Body of pancreas (tissue), 4 donors: Measurements from ENCODE around the gene EFCAB13. TPM values are rescaled to one million over a fixed set of nuclear protein-coding genes. Genes with fewer than 3 reads are reported as not detected.
"Not testable (repeated sequence)": the region's sequence is repeated elsewhere in the genome, so short reads cannot be mapped to it uniquely, and the experiment has no call there.

Experiments
- ATAC-seq: fragments of 150-250 bp; one replicate; pipeline ENCODE4 v1.9.1; 2016
- DNase-seq, 4 donors: peaks; one replicate each; pipeline ENCODE4 v3.0.0-alpha.2; 2019
- H3K27ac ChIP-seq, 4 donors: fragments of 200-600 bp; sonication (generic); 1 replicate in 3 of 4; 2 replicates in 1 of 4; pipeline versions ENCODE4 v1.5.1 to v1.6.1; 2016 to 2019; ENCODE audit warnings: mild to moderate bottlenecking in 1 of 4, mixed read lengths in 1 of 4, moderate library complexity in 1 of 4
- H3K27me3 ChIP-seq, 2 donors: fragments of 200-600 bp; sonication (generic); one replicate each; pipeline ENCODE4 v1.6.0; 2016; ENCODE audit warnings: mild to moderate bottlenecking in 1 of 2
- H3K36me3 ChIP-seq, 2 donors: fragments of 200-600 bp; sonication (generic); replicated peaks in 1 of 2; 2 replicates each; pipeline ENCODE4 v1.5.1; 2016; ENCODE audit warnings: low read depth in 2 of 2; ENCODE audit not compliant: insufficient read depth in 1 of 2
- H3K4me1 ChIP-seq: fragments of 200-600 bp; sonication (generic); one replicate; pipeline ENCODE4 v1.6.0; 2016
- H3K4me3 ChIP-seq, 2 donors: fragments of 200-600 bp; sonication (generic); 1 replicate in 1 of 2; 2 replicates in 1 of 2; pipeline ENCODE4 v1.5.1; 2016 to 2019
- H3K9me3 ChIP-seq, 3 donors: fragments of 200-600 bp; sonication (generic); 1 replicate in 2 of 3; 2 replicates in 1 of 3; pipeline ENCODE4 v1.5.1; 2016
- POLR2A ChIP-seq, 3 donors: fragments of 450-650 bp; IDR thresholded peaks; one replicate each; pipeline ENCODE4 v1.6.1; 2016; ENCODE audit warnings: antibody characterized with exemption in 3 of 3, mild to moderate bottlenecking in 2 of 3
- WGBS, 2 donors: methylation state at CpG; one replicate each; pipeline ENCODE4 v1.1.5; 2017; 5-methylcytosine and 5-hydroxymethylcytosine counted together
- intact Hi-C: fragments of 100-400 bp; cut with DNase I; formaldehyde crosslinking; loops from one replicate; pipeline ENCODE4 v1.15.1; 2023
- total RNA-seq, 2 donors: library from RNA; depleted of rRNA; stranded (reverse); fragments of >200 nt; gene quantifications; one replicate each; pipeline ENCODE4 v1.1.0, GENCODE V29; 2016
- TF ChIP-seq, protein P1 (sequence below), 7 experiments: fragments of 450-650 bp in 4 of 7; fragments of 200-600 bp in 3 of 7; sonication (generic) in 3 of 7; IDR thresholded peaks; one replicate each; pipeline ENCODE4 v1.5.1; 2016 to 2019; ENCODE audit warnings: antibody characterized with exemption in 7 of 7

EFCAB13 gene
- total RNA-seq, 2 donors from 2014 or later = 2.6 to 10.6 TPM

DNA sequence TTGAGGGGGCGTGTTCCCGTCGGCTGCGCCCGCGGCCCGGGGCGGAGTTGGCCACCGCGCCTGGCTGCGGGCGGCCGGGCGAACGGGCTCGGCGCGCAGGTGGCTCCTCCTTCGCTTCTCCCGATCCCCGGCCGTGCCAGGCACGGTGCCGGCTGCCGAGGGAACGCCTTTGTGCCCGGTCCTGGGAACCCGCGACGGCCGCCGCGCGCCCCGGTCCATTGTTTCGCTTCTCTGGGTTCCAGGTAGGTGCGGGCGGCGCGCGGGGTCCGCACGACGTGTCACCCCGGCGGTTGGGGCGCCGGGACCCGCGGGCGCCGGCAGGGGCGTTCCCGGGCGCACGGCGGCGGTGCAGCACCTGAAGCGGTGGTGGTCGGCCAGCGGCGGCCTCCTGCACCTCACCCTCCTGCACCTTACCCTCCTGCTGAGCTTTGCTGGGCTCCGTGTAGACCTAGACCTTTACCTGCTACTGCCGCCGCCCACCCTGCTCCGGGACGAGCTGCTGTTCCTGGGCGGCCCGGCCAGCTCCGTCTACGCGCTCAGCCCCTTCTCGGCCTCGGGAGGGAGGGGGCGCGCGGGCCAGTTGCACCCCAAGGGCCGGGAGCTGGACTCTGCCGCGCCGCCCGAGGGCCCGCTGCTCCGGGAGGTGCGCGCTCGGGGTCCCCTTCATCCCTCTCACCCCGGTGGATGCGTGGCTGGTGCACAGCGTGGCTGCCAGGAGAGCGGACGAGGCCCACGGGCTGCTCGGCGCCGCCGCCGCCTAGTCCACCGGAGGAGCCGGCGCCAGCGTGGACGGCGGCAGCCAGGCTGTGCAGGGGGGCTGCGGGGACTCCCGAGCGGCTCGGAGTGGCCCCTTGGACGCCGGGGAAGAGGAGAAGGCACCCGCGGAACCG lies 99.9 kb downstream of the EFCAB13 start:
- TF ChIP-seq, protein P1, sequence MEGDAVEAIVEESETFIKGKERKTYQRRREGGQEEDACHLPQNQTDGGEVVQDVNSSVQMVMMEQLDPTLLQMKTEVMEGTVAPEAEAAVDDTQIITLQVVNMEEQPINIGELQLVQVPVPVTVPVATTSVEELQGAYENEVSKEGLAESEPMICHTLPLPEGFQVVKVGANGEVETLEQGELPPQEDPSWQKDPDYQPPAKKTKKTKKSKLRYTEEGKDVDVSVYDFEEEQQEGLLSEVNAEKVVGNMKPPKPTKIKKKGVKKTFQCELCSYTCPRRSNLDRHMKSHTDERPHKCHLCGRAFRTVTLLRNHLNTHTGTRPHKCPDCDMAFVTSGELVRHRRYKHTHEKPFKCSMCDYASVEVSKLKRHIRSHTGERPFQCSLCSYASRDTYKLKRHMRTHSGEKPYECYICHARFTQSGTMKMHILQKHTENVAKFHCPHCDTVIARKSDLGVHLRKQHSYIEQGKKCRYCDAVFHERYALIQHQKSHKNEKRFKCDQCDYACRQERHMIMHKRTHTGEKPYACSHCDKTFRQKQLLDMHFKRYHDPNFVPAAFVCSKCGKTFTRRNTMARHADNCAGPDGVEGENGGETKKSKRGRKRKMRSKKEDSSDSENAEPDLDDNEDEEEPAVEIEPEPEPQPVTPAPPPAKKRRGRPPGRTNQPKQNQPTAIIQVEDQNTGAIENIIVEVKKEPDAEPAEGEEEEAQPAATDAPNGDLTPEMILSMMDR (IDR thresholded peaks at IDR 0.05) = peak in 1 of 7 experiments; percentile 1
- no peak for TF ChIP-seq POLR2A (IDR thresholded peaks at IDR 0.05)
- 3 to 5% methylated on average over 34 to 86 of the region's 113 CpGs for WGBS, 2 donors
- Histone ChIP-seq H3K4me3 (peak overlapping the region in 1 of 2 donors; percentile 13), H3K27me3 (no peaks in the 10 kb centered on the region), H3K36me3 (no peaks in the 10 kb centered on the region), H3K4me1 (peaks cover 19% of the 10 kb centered on the region), H3K27ac (no peak overlapping the region), H3K9me3 (no peaks in the 10 kb centered on the region)
- DNase-seq (peak; percentile 28 to 57 (median 34)), ATAC-seq (peak; percentile 86)
- intact Hi-C loops = no loop called here

DNA sequence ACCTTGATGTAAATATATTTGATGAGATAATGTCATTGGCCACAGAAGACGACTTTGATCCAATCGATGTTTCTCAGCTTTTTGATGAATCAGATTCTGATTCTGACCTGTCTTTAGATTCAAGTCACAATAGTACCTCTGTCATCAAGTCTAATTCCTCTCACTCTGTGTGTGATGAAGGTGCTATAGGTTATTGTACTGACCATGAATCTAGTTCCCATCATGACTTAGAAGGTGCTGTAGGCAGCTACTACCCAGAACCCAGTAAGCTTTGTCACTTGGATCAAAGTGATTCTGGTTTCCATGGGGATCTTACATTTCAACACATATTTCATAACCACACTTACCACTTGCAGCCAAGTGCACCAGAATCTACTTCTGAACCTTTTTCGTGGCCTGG lies 101.5 kb downstream of the EFCAB13 start:
- intact Hi-C loops, DNase-seq, ATAC-seq, H3K27me3 ChIP-seq, H3K36me3 ChIP-seq, H3K4me3 ChIP-seq, H3K9me3 ChIP-seq, H3K27ac ChIP-seq: not testable (repeated sequence)
- 92 to 95% methylated on average over 3 of the region's 3 CpGs for WGBS, 2 donors
- H3K4me1 ChIP-seq = peaks cover 19% of the 10 kb centered on the region

DNA sequence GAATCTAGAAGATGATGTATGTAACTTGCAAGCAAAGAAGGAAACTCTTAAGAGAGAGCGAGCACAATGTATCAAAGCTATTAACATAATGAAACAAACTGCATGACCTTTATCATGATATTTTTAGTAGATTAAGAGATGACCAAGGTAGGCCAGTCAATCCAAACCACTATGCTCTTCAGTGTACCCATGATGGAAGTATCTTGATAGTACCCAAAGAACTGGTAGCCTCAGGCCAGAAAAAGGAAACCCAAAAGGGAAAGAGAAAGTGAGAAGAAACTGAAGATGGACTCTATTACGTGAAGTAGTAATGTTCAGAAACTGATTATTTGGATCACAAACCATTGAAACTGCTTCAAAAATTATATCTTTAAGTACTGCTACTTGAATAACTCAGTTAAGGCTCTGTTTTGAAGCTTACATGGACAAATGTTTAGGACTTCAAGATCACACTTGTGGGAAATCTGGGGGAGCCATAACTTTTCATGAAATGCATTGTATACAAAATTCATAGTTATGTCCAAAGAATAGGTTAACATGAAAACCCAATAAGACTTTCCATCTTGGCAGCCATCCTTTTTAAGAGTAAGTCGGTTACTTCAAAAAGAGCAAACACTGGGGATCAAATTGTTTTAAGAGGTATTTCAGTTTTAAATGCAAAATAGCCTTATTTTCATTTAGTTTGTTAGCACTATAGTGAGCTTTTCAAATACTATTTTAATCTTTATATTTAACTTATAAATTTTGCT lies 102.3 kb downstream of the EFCAB13 start:
- intact Hi-C loops, H3K9me3 ChIP-seq, H3K4me3 ChIP-seq, ATAC-seq, H3K27me3 ChIP-seq, H3K36me3 ChIP-seq, H3K27ac ChIP-seq, DNase-seq: not testable (repeated sequence)
- H3K4me1 ChIP-seq = peaks cover 19% of the 10 kb centered on the region
- WGBS, 2 donors = 93 to 97% methylated on average over 3 of the region's 3 CpGs

DNA sequence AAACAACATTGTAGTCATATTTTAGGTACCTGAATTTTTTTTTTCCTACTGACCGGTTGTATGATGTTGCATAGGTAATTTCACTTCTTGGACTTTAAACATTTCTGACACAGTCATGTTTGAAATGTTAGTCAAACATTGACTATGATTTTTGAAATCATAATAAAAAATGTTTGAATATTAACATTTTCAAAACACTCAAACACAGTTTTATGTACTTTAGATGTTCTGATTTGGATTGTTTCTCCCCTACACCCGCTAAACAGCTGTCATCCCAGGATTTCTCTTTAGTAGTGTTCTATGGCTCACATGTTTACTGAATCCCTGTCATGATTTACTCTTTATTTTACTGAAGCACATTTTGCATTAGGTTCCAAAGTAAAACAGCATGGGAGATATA lies 104.2 kb downstream of the EFCAB13 start:
- DNase-seq = no peak
- no peak overlapping the region for H3K27ac ChIP-seq
- H3K9me3 ChIP-seq = no peaks in the 10 kb centered on the region
- peaks cover 19% of the 10 kb centered on the region for H3K4me1 ChIP-seq
- no peak overlapping the region for H3K4me3 ChIP-seq
- intact Hi-C loops = no loop called here
- 22 to 25% methylated on average over 2 of the region's 2 CpGs for WGBS, 2 donors
- H3K27me3 ChIP-seq = no peaks in the 10 kb centered on the region
- TF ChIP-seq, protein P1 (IDR thresholded peaks at IDR 0.05) = no peak
- TF ChIP-seq POLR2A (IDR thresholded peaks at IDR 0.05) = no peak
- no peak for ATAC-seq
- H3K36me3 ChIP-seq = no peaks in the 10 kb centered on the region

DNA sequence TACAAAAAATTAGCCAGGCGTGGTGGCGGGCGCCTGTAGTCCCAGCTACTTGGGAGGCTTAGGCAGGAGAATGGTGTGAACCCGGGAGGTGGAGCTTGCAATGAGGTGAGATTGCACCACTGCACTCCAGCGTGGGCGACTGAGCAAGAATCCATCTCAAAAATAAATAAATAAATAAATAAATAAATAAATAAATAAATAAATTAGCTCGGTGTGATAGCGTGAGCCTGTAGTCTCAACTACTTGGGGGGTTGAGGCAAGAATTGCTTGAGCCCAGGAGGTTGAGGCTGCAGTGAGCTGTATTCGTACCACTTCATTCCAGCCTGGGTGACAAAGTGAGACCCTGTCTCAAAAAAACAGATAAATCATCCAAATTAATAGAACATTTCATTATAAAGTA lies 108.5 kb downstream of the EFCAB13 start:
- DNase-seq, H3K9me3 ChIP-seq, H3K4me1 ChIP-seq, H3K4me3 ChIP-seq, ATAC-seq, intact Hi-C loops, H3K27ac ChIP-seq, H3K36me3 ChIP-seq, H3K27me3 ChIP-seq: not testable (repeated sequence)
- WGBS, 2 donors = 97% methylated on average over 9 of the region's 9 CpGs

DNA sequence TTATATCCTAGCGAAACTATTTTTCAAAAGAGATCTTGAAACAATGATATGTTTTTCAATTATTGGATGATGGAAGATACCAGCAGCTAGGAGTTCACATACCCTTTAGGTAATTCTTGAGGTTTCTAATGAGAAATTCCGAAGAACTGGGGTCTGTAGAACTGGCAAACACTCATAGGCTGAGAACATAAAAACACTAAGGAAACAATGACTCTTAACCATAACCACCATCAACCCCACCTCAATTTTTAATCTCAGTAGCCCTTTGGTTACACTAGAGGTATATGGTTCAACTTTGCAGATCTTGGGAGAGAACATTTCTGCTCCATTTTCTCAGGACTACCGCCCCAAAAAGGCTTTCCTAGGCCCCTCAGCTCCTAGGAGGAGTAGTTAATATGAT lies 141.4 kb downstream of the EFCAB13 start:
- no peak overlapping the region for H3K4me3 ChIP-seq
- intact Hi-C loops = no loop called here
- H3K4me1 ChIP-seq = no peaks in the 10 kb centered on the region
- WGBS, 2 donors = 91 to 94% methylated on average over 3 of the region's 3 CpGs
- ATAC-seq (no peak), DNase-seq (no peak)
- no peaks in the 10 kb centered on the region for H3K36me3 ChIP-seq
- no peak overlapping the region for H3K27ac ChIP-seq
- no peaks in the 10 kb centered on the region for H3K9me3 ChIP-seq
- TF ChIP-seq, protein P1 (IDR thresholded peaks at IDR 0.05) = no peak
- TF ChIP-seq POLR2A (IDR thresholded peaks at IDR 0.05) = no peak
- no peaks in the 10 kb centered on the region for H3K27me3 ChIP-seq

DNA sequence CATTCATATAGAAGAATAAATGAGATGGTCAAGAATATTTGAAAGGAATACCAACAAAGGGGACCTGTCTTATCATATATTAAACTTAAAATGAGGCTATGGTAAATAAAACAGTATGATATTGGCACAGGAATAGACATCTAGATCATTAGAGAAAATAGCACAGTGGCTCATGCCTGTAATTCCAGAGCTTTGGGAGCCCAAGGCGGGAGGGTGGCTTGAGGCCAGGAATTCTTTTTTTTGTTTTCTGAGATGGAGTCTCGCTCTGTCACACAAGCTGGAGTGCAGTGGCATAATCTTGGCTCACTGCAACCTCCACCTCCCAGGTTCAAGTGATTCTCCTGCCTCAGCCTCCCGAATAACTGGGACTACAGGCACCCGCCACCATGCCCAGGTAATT lies 143.2 kb downstream of the EFCAB13 start:
- not testable (repeated sequence) for H3K4me1 ChIP-seq, ATAC-seq
- 80 to 95% methylated on average over 4 of the region's 4 CpGs for WGBS, 2 donors

More for the DNA sequence above, 143.2 kb downstream of the EFCAB13 start:
- H3K9me3 ChIP-seq, H3K27ac ChIP-seq, H3K36me3 ChIP-seq, H3K4me3 ChIP-seq, DNase-seq, H3K27me3 ChIP-seq, intact Hi-C loops: not testable (repeated sequence)
